Retinal pigment epithelial cell (primary cell): ENCODE data around the gene EXOC4.

ENCODE experiments used
- DNase-seq: peaks from one replicate; pipeline ENCODE4 v3.0.0-alpha.2; 2010; ENCODE audit warnings: low read depth
- H3K4me3 ChIP-seq: 2 replicates; pipeline ENCODE4 v1.5.1; 2011; ENCODE audit warnings: mild to moderate bottlenecking, low read length, control low read depth, moderate library complexity
- CTCF ChIP-seq: conservative IDR thresholded peaks from 2 replicates; pipeline ENCODE4 v1.5.1; 2011; ENCODE audit warnings: low read depth, low read length, control low read depth, inconsistent platforms

EXOC4 gene

GRCh38 chr7:133976140-133976539 lies 723.3 kb downstream of the EXOC4 start:
- TF ChIP-seq CTCF: no peak
- no peak for DNase-seq
- no peak overlapping the region for H3K4me3 ChIP-seq

- TF ChIP-seq CTCF: no peak
- no peak for DNase-seq
- no peak overlapping the region for H3K4me3 ChIP-seq
These were observed 724.8 kb downstream of the EXOC4 start for GRCh38 chr7:133977409-133978274.

- no peak for DNase-seq
- H3K4me3 ChIP-seq: no peak overlapping the region
- no peak for TF ChIP-seq CTCF
These were observed 725.8 kb downstream of the EXOC4 start for GRCh38 chr7:133978502-133979295.

GRCh38 chr7:133980804-133981203 lies 727.9 kb downstream of the EXOC4 start:
- TF ChIP-seq CTCF: no peak
- no peak for DNase-seq
- H3K4me3 ChIP-seq: no peak overlapping the region

- TF ChIP-seq CTCF: no peak
- H3K4me3 ChIP-seq: no peak overlapping the region
- no peak for DNase-seq
These were observed 731.0 kb downstream of the EXOC4 start for GRCh38 chr7:133983685-133984419.

- no peak for DNase-seq
- no peak overlapping the region for H3K4me3 ChIP-seq
- TF ChIP-seq CTCF: no peak
These were observed 732.4 kb downstream of the EXOC4 start for GRCh38 chr7:133985300-133985699.
